Stimulated activated CD4-positive, alpha-beta T cell treated with anti-CD3 and anti-CD28 coated beads, Interleukin-12 subunit alpha, Interleukin-12 subunit beta, amount 100 ng/mL, for 24 hours (primary cell): ENCODE data around the gene BEX4.
A peak's percentile ranks its signal among the peaks of the same experiment; 100 is the strongest.

Source experiments
- DNase-seq, 2 experiments: peaks; one replicate each; pipeline ENCODE4 v3.0.0-alpha.2; 2020; ENCODE audit warnings: low read depth in 2 of 2

BEX4 gene

DNA sequence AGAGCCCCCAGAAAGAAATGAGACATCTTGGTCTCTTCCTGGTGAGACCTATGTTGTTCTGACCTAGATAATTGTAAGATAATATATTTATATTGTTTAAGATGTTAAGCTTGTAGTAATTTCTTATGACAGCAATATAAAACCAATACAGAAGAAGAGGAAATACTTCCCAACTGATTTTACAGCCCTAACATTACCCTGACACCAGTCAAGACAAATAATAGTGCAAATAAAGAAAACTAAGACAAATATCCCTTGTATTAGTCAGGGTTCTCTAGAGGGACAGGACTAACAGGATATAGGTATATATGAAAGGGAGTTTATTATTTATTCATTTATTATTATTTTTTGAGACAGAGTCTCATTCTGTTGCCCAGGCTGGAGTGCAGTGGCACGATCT, 21.4 kb downstream of the BEX4 start:
- DNase-seq = no peak

DNA sequence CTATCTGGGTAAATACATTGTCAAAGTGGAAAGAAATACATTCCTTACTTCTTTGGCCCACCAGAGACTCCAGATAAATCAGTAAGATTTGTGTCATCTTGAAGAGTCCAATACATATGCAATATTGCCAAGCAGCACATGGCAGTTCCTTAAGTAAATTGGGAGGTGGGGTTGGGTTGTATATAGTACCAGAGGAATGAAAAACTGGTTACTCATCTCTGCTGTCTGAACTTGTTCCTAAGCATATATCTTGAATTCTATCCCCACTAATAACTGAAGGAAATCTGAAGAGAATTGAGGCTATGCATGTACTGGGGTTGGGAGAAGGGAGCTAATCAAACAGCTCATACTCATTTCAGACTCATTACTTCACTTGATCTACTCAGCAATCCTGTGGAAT, 25.2 kb downstream of the BEX4 start:
- no peak for DNase-seq

DNA sequence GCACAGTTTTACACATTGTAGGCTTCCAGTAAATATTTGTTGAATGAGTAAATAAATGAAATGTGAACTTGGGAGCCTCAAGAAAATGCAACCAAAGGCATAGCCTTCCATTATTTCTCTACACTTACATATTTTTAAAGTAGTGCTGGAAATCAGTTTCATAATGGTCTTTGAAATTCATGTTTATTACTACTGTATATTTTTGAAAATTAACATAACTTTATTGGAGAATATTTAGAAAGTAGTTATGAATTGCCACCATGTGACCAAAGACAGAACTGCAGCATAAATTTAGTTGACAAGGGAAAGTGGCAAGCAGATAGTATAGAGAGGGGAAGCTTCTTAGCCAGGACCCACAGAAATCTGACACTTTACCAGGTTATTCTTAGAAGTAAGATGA, 33.6 kb downstream of the BEX4 start:
- no peak for DNase-seq

DNA sequence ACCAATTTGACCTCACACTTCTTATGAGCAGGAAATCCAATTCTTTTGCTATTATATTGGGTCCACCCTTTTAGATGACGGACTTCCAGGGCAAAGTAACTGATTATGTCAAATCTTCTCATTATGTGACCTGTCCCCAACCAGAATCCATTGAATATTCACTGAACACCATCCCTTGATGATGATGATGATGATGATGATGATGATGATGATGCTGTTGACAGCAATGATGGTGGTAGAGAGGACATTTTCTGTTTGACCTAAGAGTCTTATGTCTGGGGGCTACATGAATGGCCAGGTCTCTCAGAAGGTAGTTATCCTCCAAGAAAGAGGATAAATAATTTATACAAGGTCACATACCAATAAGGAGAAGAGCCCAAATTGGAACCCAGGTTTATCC, 34.9 kb downstream of the BEX4 start:
- DNase-seq = no peak

DNA sequence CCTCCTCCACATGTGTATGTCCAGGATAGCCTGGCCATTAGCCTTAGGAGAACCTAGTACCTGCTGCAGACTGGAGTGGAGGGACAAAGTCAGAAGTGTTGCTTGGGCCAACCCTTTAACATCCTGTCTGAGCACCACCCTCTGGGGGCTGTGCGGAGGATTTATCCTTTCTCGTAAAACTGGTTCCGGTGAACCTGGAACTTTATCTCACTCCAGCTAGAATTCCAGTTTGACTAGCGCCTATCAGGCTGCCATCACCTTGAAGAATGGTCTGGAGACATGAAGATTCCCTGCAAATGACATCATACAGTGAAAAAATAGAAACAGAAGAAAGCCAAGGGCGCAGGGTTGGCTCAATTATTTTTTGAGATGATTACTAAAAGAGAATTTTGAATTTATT, 36.1 kb downstream of the BEX4 start:
- no peak for DNase-seq

DNA sequence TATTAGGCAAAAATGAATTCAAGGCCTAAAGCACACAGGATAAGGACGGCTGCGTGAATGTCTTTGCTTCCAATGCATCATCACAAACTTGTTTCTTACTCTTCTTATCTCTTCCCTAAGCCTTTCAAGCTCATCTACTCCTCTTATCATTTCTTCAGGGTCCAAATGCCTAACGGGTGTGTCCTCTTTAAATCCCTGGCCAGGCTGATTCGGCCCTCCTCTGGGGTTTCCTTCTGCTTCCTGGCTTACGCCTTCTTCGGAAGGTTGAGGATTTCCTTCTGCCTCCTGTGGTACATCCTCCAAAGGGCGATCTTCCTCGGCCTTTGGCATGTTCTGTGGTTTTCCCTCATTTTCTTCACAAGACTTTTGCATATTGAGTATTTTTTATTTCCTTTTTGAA, 38.7 kb downstream of the BEX4 start:
- DNase-seq = no peak

DNA sequence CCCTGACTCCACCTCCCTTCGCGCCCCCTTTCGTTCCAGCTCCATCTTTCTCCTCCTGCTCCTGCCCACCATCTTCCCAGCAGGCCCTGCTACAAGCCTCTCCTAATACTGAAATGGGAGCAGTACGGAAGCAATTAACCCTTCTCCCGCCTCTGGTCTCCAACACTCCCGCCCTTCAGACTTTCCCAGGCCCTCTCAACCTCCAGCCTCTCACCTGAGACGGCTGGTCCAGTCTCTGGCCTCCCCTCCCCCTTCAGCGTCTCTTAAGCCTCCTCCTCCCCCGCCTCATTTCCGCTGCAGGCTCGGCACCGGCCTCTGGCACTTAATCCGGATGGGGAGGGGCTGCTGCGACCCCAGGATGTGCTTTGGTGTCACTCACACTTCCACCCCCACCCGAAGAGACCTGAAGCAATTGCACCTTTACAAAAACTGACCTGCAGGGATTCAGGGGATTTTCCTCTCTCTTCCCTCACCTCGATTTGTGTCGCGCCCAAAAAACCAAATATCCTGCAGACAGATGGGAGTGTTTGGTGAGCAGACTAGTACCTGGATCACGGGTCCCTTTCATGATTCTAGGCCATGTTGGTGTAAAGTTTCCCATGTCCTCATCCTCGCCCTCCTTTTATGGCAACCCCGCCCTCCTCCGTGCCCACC, 39.4 kb downstream of the BEX4 start:
- DNase-seq = peak in 1 of 2 experiments; percentile 44

DNA sequence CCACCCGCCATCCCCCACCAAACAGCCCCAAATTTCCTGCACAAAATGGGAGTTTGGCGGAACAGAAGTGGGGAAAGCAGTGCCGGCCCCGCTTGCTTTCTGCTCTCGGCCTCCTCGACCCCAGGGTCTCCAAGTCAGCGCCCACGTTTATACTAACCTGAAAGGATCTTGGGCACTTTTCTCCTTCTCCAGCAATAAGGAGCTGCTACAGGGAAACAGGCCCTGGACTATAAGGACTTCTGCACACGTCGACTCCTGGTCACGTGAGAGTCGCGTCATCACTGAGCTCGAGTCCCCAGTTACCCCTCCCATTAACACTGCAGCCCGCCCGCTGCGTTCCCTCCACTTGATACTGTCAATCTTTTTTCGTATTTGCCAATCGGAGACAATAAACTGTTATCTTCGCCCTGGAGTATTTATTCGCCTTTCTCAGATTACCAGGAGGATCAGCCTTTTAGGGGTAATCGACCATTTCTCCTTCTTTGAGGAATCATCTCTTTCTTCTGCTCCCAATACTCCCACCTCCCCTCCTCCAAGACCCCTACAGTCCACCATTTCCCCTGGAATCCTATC, 40.1 kb downstream of the BEX4 start, which contains the start of gene TCEAL8:
TCEAL8 (minus strand) TSS at position 235 of the 573 bp plus-strand sequence. CDS start 1,176 bp downstream, outside the sequence.
- peak; percentile 28 to 57 for DNase-seq

DNA sequence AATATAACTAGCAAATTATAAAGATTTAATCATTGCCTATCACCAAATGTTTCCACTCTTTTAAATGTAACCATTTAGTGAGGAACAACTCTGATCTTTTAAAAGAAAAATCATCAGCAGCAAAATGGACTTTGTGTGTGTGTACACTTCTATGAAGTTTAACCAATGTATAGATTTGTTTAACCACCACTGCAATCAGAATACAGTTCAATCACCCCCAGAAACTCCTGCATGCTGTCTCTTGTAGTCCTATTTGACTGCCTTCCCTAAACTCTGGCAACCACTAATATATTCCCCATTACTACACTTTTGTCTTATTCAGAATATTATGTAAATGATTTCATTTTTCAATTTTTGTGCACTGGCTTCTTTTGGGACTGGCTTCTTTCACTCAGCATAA, 41.7 kb downstream of the BEX4 start:
- no peak for DNase-seq

DNA sequence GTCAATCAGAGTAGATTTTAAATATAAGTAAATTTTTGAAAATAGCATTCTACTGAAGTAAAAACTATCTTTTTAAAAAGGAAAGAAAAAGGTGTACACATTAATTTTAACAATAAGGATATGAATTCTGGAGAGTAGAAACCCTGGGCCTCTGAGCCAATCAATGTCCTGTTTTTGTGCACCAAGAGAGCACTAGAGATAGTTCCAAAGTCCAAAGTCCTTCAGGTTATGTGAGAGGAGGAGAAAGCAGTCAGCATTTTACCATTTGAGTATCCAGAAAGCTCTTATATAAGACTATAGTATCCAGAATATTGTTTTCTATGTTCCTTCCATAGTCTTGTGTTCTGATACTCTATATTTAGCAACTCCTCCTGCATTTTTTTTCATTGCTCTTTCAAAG, 43.4 kb downstream of the BEX4 start:
- no peak for DNase-seq
